ENCODE results near the gene OXCT1.

Gene OXCT1

DNA sequence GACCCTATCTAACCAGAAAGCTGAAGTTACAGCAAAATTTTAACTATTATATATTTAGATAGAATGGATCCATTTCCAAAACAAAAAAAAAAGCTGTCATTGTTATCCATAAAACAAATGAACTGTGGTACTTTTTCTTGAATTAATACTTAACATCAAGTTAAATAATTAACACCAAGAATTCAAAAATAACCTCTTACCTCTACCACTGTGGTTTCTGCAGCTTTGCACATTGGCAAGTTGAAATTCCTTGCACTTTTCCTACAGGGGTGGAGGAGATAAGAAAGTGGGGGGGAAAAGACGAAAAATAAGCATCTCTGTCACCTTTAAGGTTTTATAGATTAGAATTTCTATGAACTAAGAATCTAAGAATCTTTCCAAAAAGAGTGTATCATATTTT, 30.0 kb downstream of the OXCT1 start:
- TF ChIP-seq, protein P1, sequence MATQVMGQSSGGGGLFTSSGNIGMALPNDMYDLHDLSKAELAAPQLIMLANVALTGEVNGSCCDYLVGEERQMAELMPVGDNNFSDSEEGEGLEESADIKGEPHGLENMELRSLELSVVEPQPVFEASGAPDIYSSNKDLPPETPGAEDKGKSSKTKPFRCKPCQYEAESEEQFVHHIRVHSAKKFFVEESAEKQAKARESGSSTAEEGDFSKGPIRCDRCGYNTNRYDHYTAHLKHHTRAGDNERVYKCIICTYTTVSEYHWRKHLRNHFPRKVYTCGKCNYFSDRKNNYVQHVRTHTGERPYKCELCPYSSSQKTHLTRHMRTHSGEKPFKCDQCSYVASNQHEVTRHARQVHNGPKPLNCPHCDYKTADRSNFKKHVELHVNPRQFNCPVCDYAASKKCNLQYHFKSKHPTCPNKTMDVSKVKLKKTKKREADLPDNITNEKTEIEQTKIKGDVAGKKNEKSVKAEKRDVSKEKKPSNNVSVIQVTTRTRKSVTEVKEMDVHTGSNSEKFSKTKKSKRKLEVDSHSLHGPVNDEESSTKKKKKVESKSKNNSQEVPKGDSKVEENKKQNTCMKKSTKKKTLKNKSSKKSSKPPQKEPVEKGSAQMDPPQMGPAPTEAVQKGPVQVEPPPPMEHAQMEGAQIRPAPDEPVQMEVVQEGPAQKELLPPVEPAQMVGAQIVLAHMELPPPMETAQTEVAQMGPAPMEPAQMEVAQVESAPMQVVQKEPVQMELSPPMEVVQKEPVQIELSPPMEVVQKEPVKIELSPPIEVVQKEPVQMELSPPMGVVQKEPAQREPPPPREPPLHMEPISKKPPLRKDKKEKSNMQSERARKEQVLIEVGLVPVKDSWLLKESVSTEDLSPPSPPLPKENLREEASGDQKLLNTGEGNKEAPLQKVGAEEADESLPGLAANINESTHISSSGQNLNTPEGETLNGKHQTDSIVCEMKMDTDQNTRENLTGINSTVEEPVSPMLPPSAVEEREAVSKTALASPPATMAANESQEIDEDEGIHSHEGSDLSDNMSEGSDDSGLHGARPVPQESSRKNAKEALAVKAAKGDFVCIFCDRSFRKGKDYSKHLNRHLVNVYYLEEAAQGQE (IDR thresholded peaks at IDR 0.05; ENCODE audit: insufficient read depth in 1 of 2, low read depth in 2 of 2, low read length in 2 of 2) = no peak
- TF ChIP-seq TAF1 (IDR thresholded peaks at IDR 0.05; ENCODE audit: borderline replicate concordance, insufficient read depth, low read length) = no peak
- TF ChIP-seq POLR2AphosphoS5 (IDR thresholded peaks at IDR 0.05; ENCODE audit: low read depth, low read length) = no peak
- TF ChIP-seq FOXP2 (optimal IDR thresholded peaks at IDR 0.05; ENCODE audit: borderline replicate concordance, extremely low read depth, extremely low read length, insufficient read depth) = no peak
- TF ChIP-seq SIN3A (IDR thresholded peaks at IDR 0.05; ENCODE audit: borderline replicate concordance, insufficient read depth, low read length) = no peak

DNA sequence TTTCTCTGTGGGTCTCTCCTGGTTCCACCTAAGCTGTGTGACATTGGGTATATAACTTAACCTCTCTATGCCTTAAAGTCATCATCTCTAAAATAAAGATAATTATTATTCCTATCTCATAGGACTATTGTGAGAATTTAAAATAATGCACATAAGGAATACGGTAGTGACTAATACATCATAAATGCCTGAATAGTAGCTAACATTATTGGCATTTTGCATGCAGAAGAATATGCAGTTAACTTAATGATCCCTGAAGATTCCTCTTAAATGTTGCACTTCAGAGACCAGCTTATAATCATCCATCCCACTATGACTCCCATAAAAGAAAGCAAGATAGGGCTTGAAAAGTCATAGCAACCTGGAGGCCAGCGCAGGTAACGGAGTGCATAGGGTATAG, 32.4 kb downstream of the OXCT1 start:
- TF ChIP-seq SIN3A (IDR thresholded peaks at IDR 0.05; ENCODE audit: borderline replicate concordance, insufficient read depth, low read length) = no peak
- TF ChIP-seq, protein P1 (IDR thresholded peaks at IDR 0.05; ENCODE audit: insufficient read depth in 1 of 2, low read depth in 2 of 2, low read length in 2 of 2) = no peak

DNA sequence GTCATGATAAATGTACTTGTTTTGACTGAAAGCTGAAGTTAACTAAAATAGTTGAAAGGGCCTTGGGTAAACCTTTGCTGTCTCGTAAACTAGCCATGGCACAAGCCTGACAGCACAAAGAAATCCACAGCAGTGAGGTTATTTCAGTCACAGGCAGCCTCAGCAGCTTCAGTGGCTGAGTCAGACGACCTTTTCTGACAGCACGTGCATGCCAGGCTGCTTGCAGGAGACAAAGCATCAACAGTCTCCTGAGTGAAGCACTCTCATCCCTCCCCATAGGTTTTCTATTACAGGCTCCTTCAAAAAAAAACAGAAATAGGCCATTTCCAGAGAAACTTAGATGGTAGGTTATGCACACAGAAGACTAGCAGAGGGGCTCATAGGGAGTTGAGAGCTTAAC, 34.6 kb downstream of the OXCT1 start:
- TF ChIP-seq FOXP2 (optimal IDR thresholded peaks at IDR 0.05; ENCODE audit: borderline replicate concordance, extremely low read depth, extremely low read length, insufficient read depth) = peak; percentile 60
- TF ChIP-seq SIN3A (IDR thresholded peaks at IDR 0.05; ENCODE audit: borderline replicate concordance, insufficient read depth, low read length) = 0 out of 2 replicates have a peak, but pooled peaks have one; percentile 31
- TF ChIP-seq POLR2AphosphoS5 (IDR thresholded peaks at IDR 0.05; ENCODE audit: low read depth, low read length) = no peak
- TF ChIP-seq TAF1 (IDR thresholded peaks at IDR 0.05; ENCODE audit: borderline replicate concordance, insufficient read depth, low read length) = no peak
- TF ChIP-seq, protein P1 (IDR thresholded peaks at IDR 0.05; ENCODE audit: insufficient read depth in 1 of 2, low read depth in 2 of 2, low read length in 2 of 2) = no peak

DNA sequence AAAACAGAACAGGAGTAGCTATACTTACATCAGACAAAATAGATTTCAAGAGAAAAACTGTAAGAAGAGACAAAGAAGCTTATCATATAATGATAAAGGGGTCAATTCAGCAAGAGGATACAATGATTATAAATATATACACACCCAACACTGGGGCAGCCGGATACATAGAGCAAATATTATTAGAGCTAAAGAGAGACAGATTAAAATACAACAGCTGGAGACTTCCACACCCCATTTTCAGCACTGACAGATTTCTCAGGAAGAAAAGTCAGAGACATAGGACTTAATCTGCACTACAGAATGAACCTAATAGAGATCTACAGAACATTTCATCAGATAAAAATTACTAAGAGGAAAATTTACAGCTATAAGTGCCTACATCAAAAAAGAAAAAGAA, 35.7 kb downstream of the OXCT1 start:
- no peak for TF ChIP-seq FOXP2 (optimal IDR thresholded peaks at IDR 0.05; ENCODE audit: borderline replicate concordance, extremely low read depth, extremely low read length, insufficient read depth)
- TF ChIP-seq SIN3A (IDR thresholded peaks at IDR 0.05; ENCODE audit: borderline replicate concordance, insufficient read depth, low read length) = no peak
- TF ChIP-seq POLR2AphosphoS5 (IDR thresholded peaks at IDR 0.05; ENCODE audit: low read depth, low read length) = no peak
- TF ChIP-seq TAF1 (IDR thresholded peaks at IDR 0.05; ENCODE audit: borderline replicate concordance, insufficient read depth, low read length) = no peak
- TF ChIP-seq, protein P1 (IDR thresholded peaks at IDR 0.05; ENCODE audit: insufficient read depth in 1 of 2, low read depth in 2 of 2, low read length in 2 of 2) = no peak

DNA sequence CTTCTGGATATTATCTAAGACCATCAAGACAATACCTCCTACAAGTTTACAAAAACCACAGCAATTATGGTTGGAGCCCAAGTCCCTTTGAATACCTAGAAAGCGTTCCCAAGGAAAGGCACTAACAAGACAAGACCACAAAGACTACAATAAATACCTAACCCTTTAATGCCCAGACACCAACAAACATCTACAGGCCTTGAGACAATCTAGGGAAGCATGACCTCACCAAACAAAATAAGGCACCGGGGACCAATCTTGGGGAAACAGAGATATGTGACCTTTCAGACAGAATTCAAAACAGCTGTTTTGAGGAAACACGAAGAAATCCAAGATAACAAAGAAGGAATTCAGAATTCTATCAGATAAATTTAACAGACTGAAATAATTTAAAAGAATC, 37.8 kb downstream of the OXCT1 start:
- TF ChIP-seq, protein P1 (IDR thresholded peaks at IDR 0.05; ENCODE audit: insufficient read depth in 1 of 2, low read depth in 2 of 2, low read length in 2 of 2) = no peak
- no peak for TF ChIP-seq FOXP2 (optimal IDR thresholded peaks at IDR 0.05; ENCODE audit: borderline replicate concordance, extremely low read depth, extremely low read length, insufficient read depth)
- TF ChIP-seq POLR2AphosphoS5 (IDR thresholded peaks at IDR 0.05; ENCODE audit: low read depth, low read length) = no peak

Data from PFSK-1 (cell line).